WI38 (cell line): ENCODE data around the gene GNG7.

Experiments
- H3K4me3 ChIP-seq: 2 replicates; pipeline ENCODE4 v1.5.1; 2011; ENCODE audit warnings: low read depth, mild to moderate bottlenecking, control low read depth, low read length
- CTCF ChIP-seq: IDR thresholded peaks from 2 replicates; pipeline ENCODE4 v1.5.1; 2012; ENCODE audit warnings: low read depth, mild to moderate bottlenecking, control low read depth, low read length

GNG7 gene

GRCh38 chr19:2726160-2726855, 23.8 kb upstream of the GNG7 start:
- no peak for TF ChIP-seq CTCF
- H3K4me3 ChIP-seq, result no peak overlapping the region

GRCh38 chr19:2724148-2724557, 21.7 kb upstream of the GNG7 start:
- TF ChIP-seq CTCF, result no peak
- no peak overlapping the region for H3K4me3 ChIP-seq

GRCh38 chr19:2723747-2724146, 21.3 kb upstream of the GNG7 start:
- no peak overlapping the region for H3K4me3 ChIP-seq
- TF ChIP-seq CTCF, result no peak

GRCh38 chr19:2723345-2723715, 20.8 kb upstream of the GNG7 start:
- TF ChIP-seq CTCF, result no peak
- no peak overlapping the region for H3K4me3 ChIP-seq

GRCh38 chr19:2722541-2723344, 20.2 kb upstream of the GNG7 start:
- TF ChIP-seq CTCF, result no peak
- H3K4me3 ChIP-seq, result no peak overlapping the region

GRCh38 chr19:2721570-2722540, 19.4 kb upstream of the GNG7 start:
- H3K4me3 ChIP-seq, result no peak overlapping the region
- no peak for TF ChIP-seq CTCF
